Large intestine (tissue), 3 donors: Measurements from ENCODE around the gene KRTAP10-3. TPM values are rescaled to one million over a fixed set of nuclear protein-coding genes. Genes with fewer than 3 reads are reported as not detected.

Source experiments
- DNase-seq, 2 donors: peaks; one replicate each; pipeline versions ENCODE4 v3.0.0 to v3.0.0-alpha.2; 2013
- H3K27ac ChIP-seq: one replicate; pipeline ENCODE4 v1.5.1; 2013; ENCODE audit warnings: low read length
- H3K27me3 ChIP-seq: 2 replicates; pipeline ENCODE4 v1.6.1; 2013; ENCODE audit warnings: low read length; ENCODE audit not compliant: control insufficient read depth, insufficient read depth
- H3K36me3 ChIP-seq: 2 replicates; pipeline ENCODE4 v1.6.1; 2013; ENCODE audit warnings: low read length; ENCODE audit not compliant: control insufficient read depth, insufficient read depth
- H3K4me1 ChIP-seq: one replicate; pipeline ENCODE4 v1.6.1; 2013; ENCODE audit warnings: low read length; ENCODE audit not compliant: control insufficient read depth, insufficient read depth
- H3K4me3 ChIP-seq: one replicate; pipeline ENCODE4 v1.5.1; 2013; ENCODE audit warnings: low read length
- H3K9me3 ChIP-seq: one replicate; pipeline ENCODE4 v1.6.1; 2013; ENCODE audit warnings: mild to moderate bottlenecking, low read depth, low read length, moderate library complexity; ENCODE audit not compliant: control insufficient read depth
- WGBS: methylation state at CpG from one replicate; pipeline ENCODE4 v1.1.5; 2013; ENCODE audit warnings: low lambda C conversion rate; ENCODE audit not compliant: insufficient coverage; 5-methylcytosine and 5-hydroxymethylcytosine counted together
- polyA plus RNA-seq: library from polyadenylated mRNA; unstranded; fragments of 120-200 nt; gene quantifications from one replicate; pipeline ENCODE4 v1.2.1, GENCODE V29; 2013

The KRTAP10-3 gene
- polyA plus RNA-seq, 1 donor, result not detected

DNA sequence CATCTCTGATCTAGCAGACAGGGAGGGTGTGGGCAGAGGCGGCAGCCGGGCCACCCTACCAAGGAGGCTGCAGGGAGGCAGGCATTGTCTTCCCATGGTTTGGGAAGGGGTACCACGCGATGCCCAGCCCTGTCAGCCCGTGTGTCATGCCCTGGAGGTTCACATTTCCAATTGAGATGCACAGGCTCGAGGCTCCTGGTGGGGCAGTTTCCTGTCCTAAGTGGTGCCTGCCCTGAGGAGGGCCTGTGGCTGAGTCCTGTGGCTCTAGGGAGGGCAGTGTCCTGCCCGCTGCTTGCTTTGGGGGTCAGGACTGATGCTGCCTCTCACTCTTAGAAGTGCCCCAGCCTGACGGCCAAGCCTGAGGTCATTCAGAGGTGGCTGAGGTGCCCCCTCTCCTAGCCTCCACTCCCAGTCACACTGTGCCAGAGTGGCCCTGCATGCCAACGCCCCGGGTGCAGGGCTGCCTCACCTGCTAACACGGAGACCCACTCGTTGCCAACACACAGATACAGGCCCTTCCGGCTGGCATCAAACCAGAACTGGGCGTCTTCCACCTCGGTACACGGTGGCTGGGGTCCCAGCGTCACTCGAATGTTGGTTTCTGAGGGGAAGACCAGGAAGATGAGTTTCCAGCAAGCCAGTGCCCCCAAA lies 30.5 kb downstream of the KRTAP10-3 start:
- H3K4me3 ChIP-seq, result no peak overlapping the region
- H3K27ac ChIP-seq, result no peak overlapping the region
- H3K9me3 ChIP-seq, result no peaks in the 10 kb centered on the region
- H3K27me3 ChIP-seq, result no peaks in the 10 kb centered on the region
- no peak for DNase-seq
- H3K4me1 ChIP-seq, result no peaks in the 10 kb centered on the region
- WGBS, result no CpG with 5 or more reads among the region's 18 CpGs
- H3K36me3 ChIP-seq, result no peaks in the 10 kb centered on the region

GRCh38 chr21:44527156-44527982 lies 31.2 kb downstream of the KRTAP10-3 start:
- WGBS, result no CpG with 5 or more reads among the region's 37 CpGs
- Histone ChIP-seq H3K4me3 (no peak overlapping the region), H3K4me1 (no peaks in the 10 kb centered on the region), H3K27ac (no peak overlapping the region), H3K9me3 (peaks cover 3% of the 10 kb centered on the region), H3K27me3 (no peaks in the 10 kb centered on the region), H3K36me3 (no peaks in the 10 kb centered on the region)
- DNase-seq, result no peak

GRCh38 chr21:44526096-44526997 lies 32.2 kb downstream of the KRTAP10-3 start:
- no peaks in the 10 kb centered on the region for H3K4me1 ChIP-seq
- peaks cover 3% of the 10 kb centered on the region for H3K9me3 ChIP-seq
- no peak for DNase-seq
- no peak overlapping the region for H3K27ac ChIP-seq
- WGBS, result no CpG with 5 or more reads among the region's 12 CpGs
- H3K4me3 ChIP-seq, result no peak overlapping the region
- no peaks in the 10 kb centered on the region for H3K36me3 ChIP-seq
- no peaks in the 10 kb centered on the region for H3K27me3 ChIP-seq

GRCh38 chr21:44525391-44526095 lies 33.1 kb downstream of the KRTAP10-3 start:
- Histone ChIP-seq H3K4me1 (no peaks in the 10 kb centered on the region), H3K9me3 (peaks cover 3% of the 10 kb centered on the region), H3K27ac (no peak overlapping the region), H3K27me3 (no peaks in the 10 kb centered on the region), H3K4me3 (no peak overlapping the region), H3K36me3 (no peaks in the 10 kb centered on the region)
- no CpG with 5 or more reads among the region's 20 CpGs for WGBS
- no peak for DNase-seq

DNA sequence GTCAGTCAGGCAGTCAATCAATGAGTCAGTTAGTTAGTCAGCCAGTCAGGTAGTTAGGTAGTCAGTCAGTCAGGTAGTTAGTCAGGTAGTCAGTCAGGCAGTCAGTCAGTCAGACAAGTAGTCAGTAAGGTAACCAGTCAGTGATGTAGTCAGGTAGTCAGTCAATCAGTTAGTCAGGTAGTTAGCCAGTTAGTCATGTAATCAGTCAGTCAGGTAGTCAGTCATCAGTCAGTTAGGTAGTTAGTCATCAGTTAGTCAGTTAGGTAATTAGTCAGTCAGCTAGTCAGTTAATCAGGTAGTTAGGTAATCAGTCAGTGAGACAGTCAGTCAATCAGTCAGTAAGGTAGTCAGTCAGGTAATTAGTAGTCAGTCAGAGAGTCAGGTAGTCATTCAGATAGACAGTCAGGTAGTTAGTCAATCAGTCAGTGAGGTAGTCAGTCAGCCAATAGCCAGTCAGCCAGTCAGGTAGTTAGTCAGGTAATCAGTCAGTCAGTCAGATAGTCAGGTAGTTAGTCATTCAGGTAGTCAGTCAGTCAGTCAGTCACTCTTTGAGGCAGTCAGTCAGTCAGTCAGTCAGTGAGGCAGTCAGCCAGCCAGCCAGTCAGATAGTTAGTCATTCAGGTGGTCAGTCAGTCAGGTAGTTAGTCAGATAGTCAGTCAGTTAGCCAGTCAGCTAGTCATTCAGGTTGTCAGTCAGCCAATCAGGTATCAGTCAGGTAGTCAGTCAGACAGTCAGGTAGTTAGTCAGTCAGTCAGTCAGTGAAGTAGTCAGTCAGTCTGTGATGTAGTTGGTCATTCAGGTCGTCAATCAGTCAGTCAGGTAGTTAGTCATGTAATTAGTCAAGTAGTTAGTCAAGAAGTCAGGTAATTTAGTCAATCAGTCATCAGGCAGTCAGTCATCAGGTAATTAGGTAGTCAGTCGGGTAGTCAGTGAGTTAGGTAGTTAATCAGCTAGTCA lies 33.9 kb downstream of the KRTAP10-3 start:
- H3K9me3 ChIP-seq, result peaks cover 3% of the 10 kb centered on the region
- H3K4me1 ChIP-seq, result no peaks in the 10 kb centered on the region
- 100% methylated on average over 1 of the region's 2 CpGs for WGBS
- no peak for DNase-seq
- H3K4me3 ChIP-seq, result no peak overlapping the region
- H3K36me3 ChIP-seq, result no peaks in the 10 kb centered on the region
- no peak overlapping the region for H3K27ac ChIP-seq
- no peaks in the 10 kb centered on the region for H3K27me3 ChIP-seq

DNA sequence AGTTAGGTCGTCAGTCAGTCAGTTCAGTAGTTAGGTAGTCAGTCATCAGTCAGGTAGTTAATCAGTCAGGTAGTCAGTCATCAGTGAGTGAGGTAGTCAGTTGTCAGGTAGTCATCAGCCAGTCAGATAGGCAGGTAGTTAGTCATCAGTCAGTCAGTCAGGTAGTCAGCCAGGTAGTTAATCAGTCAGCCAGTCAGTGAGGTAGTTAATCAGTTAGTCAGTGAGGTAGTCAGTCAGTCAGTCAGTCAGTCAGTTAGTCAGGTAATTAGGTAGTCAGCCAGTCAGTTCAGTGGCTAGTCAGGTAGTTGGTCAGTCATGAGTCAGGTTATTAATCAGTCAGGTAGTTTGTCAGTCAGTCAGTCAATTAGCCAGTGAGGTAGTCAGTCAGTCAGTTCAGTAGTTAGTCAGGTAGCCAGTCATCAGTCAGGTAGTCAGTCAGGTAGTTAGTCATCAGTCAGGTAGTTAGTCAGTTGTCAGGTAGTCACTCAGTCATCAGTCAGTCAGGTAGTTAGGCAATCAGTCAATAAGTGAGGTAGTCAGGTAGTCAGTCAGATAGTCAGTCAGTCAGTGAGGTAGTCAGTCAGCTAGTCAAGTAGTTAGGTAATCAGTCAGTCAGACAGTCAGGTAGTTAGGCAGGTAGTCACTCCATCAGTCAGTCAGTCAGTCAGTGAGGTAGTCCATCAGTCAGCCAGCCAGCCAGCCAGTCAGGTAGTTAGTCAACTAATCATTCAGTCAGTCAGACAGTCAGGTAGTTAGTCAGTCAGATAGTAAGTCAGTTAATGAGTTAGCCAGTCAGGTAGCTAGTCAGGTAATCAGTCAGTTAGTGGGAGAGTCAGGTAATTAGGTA lies 34.8 kb downstream of the KRTAP10-3 start:
- Histone ChIP-seq H3K4me3 (no peak overlapping the region), H3K27me3 (no peaks in the 10 kb centered on the region), H3K4me1 (no peaks in the 10 kb centered on the region), H3K36me3 (no peaks in the 10 kb centered on the region), H3K9me3 (peaks cover 3% of the 10 kb centered on the region), H3K27ac (no peak overlapping the region)
- no peak for DNase-seq
- no CpG with 5 or more reads among the region's 1 CpG for WGBS

- WGBS, result no CpG with 5 or more reads among the region's 1 CpG
- Histone ChIP-seq H3K9me3 (peaks cover 3% of the 10 kb centered on the region), H3K4me3 (no peak overlapping the region), H3K27ac (no peak overlapping the region), H3K4me1 (no peaks in the 10 kb centered on the region), H3K36me3 (no peaks in the 10 kb centered on the region), H3K27me3 (no peaks in the 10 kb centered on the region)
- DNase-seq, result no peak
Observed at GRCh38 chr21:44522753-44523204, 35.8 kb downstream of the KRTAP10-3 start.

DNA sequence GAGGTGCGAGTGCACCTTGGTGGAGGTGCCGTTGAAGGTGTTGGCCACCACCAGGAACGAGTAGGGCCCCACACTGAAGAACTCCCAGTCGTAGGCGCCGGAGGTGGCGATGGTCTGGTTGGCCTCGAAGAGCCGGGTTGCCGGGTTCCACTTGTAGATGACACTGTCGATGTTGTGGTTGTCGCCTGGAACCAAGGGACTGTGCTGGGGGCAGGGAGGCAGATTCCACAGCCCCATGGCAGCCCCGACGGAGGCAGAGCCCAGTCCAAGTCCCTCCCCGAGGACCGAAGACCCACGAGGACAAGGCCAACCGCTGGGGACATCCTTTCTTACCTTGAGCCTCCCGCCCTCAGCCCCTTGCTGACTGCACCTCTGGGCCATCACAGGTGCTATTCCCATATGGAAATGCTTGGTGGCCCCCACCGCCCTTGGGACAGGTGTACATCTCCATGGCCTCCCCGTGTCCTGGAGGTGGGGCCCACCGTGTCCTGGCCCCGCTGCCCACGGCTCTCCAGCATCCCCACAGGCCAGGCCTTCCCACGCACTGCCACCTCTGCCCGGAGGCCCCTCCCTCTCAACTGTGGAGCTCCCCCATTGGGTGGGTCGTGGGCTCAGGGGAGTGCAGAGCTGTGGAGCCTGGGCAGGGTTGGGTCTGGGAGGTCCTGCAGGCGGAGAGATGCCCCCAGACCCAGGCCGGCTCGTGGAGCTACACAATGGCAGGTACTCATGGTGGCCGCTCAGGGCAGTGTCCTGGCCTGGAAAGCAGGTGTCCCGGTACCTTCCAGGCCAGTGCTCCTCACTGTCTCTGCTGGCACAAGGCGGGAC lies 36.5 kb downstream of the KRTAP10-3 start:
- WGBS, result 100% methylated on average over 4 of the region's 33 CpGs
- H3K4me1 ChIP-seq, result no peaks in the 10 kb centered on the region
- no peak overlapping the region for H3K27ac ChIP-seq
- DNase-seq, result no peak
- H3K27me3 ChIP-seq, result no peaks in the 10 kb centered on the region
- peaks cover 3% of the 10 kb centered on the region for H3K9me3 ChIP-seq
- no peak overlapping the region for H3K4me3 ChIP-seq
- H3K36me3 ChIP-seq, result no peaks in the 10 kb centered on the region
